Measurements from ENCODE around the gene ACTL10. TPM values are rescaled to one million over a fixed set of nuclear protein-coding genes. Genes with fewer than 3 reads are reported as not detected.
A peak's percentile ranks its signal among the peaks of the same experiment; 100 is the strongest.

ACTL10 gene
- total RNA-seq, 1 experiment from 2014 or later, result 0.46 TPM

- DNase-seq, result no peak
- peaks cover 26 to 50% (median 39%) of the 10 kb centered on the region in 3 experiments for H3K36me3 Mint-ChIP-seq (ENCODE audit: insufficient read depth in 1 of 3, low read depth in 3 of 3)
- no peak overlapping the region for H3K56ac ChIP-seq (ENCODE audit: insufficient read length, low read depth, low read length)
- peaks cover 4% of the 10 kb centered on the region for H3K27me3 Mint-ChIP-seq (ENCODE audit: low read depth)
- no peak overlapping the region; a peak in 1 of 5 replicates for H3K4me3 Mint-ChIP-seq
- H3K18ac ChIP-seq (ENCODE audit: insufficient read length, low read depth, low read length), result no peak overlapping the region
- H3K9ac ChIP-seq (ENCODE audit: extremely low read depth, insufficient read length, low read length), result no peak overlapping the region
- H3K4me1 Mint-ChIP-seq, result peaks cover 31 to 33% of the 10 kb centered on the region in 2 experiments
- H2BK5ac ChIP-seq (ENCODE audit: insufficient read length, low read length), result no peak overlapping the region
- H3K79me2 ChIP-seq (ENCODE audit: insufficient read depth, low read length), result no peaks in the 10 kb centered on the region
- no peak overlapping the region for H2AK5ac ChIP-seq (ENCODE audit: insufficient read length, low read length)
- no peak for TF ChIP-seq CTCF (conservative IDR thresholded peaks at IDR 0.05)
- no peak overlapping the region for H3K4me2 ChIP-seq (ENCODE audit: insufficient read depth, insufficient read length, low read length)
- no peak overlapping the region for H2BK20ac ChIP-seq (ENCODE audit: low read depth, low read length, poor library complexity, severe bottlenecking)
- no peak overlapping the region for H3K27ac ChIP-seq (ENCODE audit: insufficient read length, low read depth, low read length)
- no peaks in the 10 kb centered on the region; a peak in 1 of 5 replicates for H3K9me3 Mint-ChIP-seq
- no peak overlapping the region for H4K91ac ChIP-seq (ENCODE audit: insufficient read length, low read depth, low read length)
- H2BK120ac ChIP-seq (ENCODE audit: low read depth, low read length, poor library complexity, severe bottlenecking), result no peak overlapping the region
- H3K23ac ChIP-seq (ENCODE audit: insufficient read length, low read depth, low read length), result no peak overlapping the region
- H3K27me3 ChIP-seq (ENCODE audit: insufficient read depth, low read length), result no peaks in the 10 kb centered on the region
- H3K23me2 ChIP-seq (ENCODE audit: insufficient read length, low read depth, low read length, poor library complexity, severe bottlenecking), result peaks cover 21% of the 10 kb centered on the region
- H3K79me1 ChIP-seq (ENCODE audit: insufficient read depth, low read depth, low read length, poor library complexity, severe bottlenecking), result no peaks in the 10 kb centered on the region
- no peak overlapping the region for H4K5ac ChIP-seq (ENCODE audit: insufficient read length, low read depth, low read length)
- WGBS (ENCODE audit: extremely low coverage, insufficient read length, low lambda C conversion rate), result no CpG with 5 or more reads among the region's 13 CpGs
- peak overlapping the region in 1 of 3 experiments; percentile 9; a peak in 2 of 7 replicates for H3K27ac Mint-ChIP-seq
- H3T11ph ChIP-seq (ENCODE audit: low read length), result no peak overlapping the region
- no peak overlapping the region for H2BK15ac ChIP-seq (ENCODE audit: low read depth, low read length)
- H2AFZ ChIP-seq (ENCODE audit: low read length), result no peak overlapping the region
- no peak overlapping the region for H2BK12ac ChIP-seq (ENCODE audit: insufficient read length, low read depth, low read length)
- no peak overlapping the region for H3K4ac ChIP-seq (ENCODE audit: low read depth, low read length)
- no peak overlapping the region for H3K14ac ChIP-seq (ENCODE audit: insufficient read depth, low read length)
- no peaks in the 10 kb centered on the region for H4K20me1 ChIP-seq (ENCODE audit: control insufficient read depth, insufficient read depth, insufficient read length)
- H3K9me3 ChIP-seq (ENCODE audit: control insufficient read depth, low read depth, low read length), result no peaks in the 10 kb centered on the region
- no peak overlapping the region for H4K8ac ChIP-seq (replicated peaks; ENCODE audit: insufficient read length, low read depth, low read length)
- H3K4me1 ChIP-seq (ENCODE audit: insufficient read depth, low read length), result peaks cover 4% of the 10 kb centered on the region; the same call in 1 of the 2 replicates
Measured at GRCh38 chr20:33669873-33670640, 3.3 kb downstream of the ACTL10 start.

Data from H9 (cell line).